NCI-H146 treated with DMSO at 0.1 percent for 48 hours (cell line): Measurements from ENCODE around the gene GADD45B.
"Not testable (repeated sequence)": the region's sequence is repeated elsewhere in the genome, so short reads cannot be mapped to it uniquely, and the experiment has no call there.

Experiments
- DNase-seq: peaks from one replicate; lab custom pipeline; 2025; ENCODE audit not compliant: unreplicated experiment; lab: John Stamatoyannopoulos, UW

Gene GADD45B

DNA sequence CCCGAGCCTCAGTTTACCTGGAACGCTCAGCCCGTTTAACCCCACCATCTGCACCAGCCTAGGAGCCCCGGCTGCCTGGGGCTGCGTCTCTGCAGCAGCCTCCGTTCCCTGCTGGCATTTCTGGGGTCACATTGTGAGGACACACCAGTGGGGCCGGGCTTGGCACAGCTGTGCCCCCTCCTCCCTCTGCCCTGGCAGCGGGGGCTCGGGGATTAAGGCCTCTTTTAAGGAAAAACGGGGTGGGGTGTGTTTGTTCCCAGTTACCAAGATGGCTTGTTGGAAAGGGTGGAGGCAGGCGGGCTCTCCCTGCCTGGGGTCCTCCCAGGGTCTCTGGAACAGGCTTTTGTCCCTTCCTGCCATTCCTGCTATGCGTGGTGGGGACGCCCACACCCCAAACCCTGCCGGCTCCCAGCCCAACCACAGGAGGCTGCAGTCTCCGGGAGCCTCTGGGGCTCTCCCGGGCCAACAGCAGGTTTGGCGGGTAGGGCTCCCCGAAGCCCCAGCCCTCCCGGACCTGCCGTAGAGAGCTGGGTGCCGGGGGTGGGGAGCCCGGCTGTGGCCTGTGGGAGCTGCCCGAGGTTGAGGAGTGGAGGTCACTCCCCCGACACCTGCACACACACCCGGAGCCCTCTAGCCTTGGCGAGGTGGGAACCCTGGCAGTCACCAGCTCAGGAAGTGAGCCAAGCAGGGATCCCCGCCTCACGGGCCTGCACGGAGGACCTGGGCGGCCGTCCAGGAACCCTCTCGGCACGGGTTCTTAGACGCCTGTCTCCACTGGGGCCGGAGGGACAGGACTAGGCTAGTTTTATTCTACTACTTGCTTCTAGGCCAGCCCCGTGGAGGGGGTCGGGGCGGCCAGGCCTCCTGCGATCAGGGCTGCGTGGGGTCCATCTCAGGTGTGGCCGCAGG is 36.9 kb downstream of the GADD45B start:
- no peak for DNase-seq

DNA sequence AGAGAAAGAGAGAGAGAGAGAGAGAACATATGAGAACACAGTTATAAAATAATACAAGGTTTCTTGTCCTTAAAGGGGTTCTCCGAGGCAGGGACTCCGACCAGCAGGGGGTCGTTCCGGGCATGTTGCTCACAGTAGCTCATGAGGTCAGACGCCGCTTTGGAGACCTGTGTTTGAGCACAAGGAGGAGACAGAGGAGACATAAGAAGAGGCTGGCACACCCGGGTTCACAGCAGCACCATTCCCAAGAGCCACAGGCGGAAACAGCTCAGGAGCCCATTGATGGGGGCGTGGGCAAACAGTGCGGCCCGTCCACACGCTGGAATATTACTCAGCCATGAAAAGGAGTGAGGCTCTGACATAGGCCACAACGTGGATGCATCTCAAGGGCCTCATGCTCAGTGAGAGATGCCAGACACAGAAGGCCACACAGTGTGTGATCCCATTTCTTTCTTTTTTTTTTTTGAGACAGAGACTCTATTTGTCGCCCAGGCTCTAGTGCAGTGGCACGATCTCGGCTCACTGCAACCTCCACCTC is 39.1 kb downstream of the GADD45B start:
- no peak for DNase-seq

DNA sequence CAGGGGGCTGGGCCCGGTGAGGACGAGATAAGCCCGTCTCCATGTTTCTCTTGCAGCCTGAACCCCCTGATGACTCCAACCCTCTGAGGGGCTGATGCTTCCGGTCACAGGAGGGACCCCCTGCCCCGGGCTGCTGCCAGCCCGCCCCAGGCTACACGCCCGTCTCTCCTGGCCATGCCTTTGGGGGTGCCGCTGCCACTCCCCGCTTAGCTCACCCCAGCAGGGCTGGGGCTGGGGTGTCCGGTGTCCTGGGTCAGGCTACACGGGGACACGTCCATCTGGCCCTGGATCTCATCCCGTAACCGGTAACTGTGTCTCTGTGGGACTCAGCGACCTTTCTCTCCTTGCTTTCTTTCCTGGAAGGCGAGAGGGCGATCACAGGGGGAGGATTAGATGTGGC is 40.8 kb downstream of the GADD45B start:
- no peak for DNase-seq

DNA sequence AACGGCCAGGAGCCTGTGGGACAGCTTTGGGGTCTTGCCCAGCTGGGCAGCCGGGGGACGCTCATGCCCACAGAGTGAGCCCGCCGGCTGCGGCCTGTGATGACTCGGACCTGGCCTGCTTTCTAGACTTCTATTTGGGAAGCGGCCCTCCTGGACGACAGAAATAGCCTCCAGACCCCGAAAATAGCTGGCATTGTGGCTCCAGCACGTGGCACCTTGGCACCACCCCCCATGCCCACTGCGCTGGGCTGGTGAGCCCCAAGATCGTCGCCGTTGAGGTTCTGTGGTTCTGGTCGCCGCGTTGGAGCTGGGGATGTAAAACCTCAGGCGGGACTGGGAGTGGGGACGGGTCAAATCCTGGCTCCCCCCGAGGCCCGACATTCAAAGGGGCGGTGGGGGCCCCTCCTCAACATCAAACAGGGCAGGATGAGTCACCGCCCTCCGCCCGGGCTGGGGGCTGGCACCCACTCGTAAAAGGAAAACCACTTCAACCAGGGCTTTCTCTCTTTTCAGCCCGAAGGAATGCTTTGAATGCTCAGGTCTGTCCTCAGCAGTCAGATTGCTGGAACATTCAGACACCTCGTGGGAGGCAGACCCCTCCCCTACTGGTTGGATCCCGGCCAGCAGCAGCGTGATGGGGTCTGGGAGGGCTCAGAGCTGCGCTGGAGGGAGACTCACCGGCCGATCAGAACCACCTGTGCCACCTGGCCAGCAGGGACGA is 42.1 kb downstream of the GADD45B start:
- no peak for DNase-seq

DNA sequence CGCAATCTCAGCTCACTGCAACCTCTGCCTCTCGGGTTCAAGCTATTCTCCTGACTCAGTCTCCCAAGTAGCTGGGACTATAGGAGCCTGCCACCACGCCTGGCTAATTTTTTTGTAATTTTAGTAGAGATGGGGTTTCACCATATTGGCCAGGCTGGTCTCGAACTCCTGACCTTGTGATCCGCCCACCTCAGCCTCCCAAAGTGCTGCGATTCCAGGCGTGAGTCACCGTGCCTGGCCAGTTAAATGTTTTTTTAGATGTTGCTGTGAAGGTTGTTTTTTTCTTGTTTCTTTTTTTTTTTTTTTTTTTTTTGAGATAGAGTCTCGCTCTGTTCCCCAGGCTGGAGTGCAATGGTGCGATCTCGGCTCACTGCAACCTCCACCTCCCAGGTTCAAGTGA is 42.9 kb downstream of the GADD45B start:
- DNase-seq, result not testable (repeated sequence)

DNA sequence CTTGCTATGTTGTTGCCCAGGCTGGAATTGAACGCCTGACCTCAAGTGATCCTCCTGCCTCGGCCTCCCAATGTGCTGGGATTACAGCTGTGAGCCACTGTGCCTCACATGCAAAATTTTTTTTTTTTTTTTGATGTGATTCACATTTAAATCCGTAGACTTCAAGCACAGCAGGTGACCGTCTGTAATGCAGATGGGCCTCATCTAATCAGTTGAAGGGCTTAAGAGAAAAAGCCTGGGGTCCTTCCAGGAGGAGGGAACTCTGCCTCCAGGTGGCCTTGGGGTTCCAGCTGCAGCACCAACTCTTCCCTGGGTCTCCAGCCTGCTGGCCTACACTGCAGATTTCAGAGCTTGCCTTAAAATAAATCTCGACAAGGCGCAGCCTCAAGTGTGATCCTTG is 43.6 kb downstream of the GADD45B start:
- no peak for DNase-seq

DNA sequence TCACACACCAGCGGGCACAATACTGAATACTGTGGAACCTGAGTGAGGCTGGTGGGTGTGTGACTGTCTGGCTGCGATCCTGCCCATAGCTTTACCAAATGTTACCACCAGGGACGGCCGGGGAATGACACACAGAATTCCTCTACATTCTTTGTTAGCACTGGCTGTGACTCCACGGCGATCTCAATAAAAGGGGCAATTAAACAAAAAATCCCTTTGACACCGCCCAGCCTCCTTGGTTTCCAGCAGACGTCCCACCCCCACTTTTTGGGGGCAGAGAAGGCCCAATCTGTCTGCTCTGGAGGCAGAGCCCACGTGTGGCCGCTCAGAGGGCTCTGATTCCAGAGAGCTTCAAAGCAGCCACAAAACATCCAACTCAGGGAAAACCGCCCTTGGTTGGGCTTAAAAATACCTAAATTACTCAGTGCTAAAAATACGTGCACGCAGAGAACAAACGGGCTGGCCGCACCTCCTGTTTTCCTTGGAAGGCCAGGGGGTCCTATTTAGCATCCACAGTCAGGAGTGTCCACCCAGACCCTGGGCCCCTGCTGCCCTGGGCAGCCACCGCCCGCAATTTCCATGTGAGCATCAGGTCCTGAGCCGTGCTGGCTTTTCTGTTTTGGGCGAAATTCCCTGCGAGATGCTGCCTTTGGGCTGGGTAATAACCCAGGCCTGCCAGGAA is 47.8 kb downstream of the GADD45B start:
- DNase-seq, result no peak

DNA sequence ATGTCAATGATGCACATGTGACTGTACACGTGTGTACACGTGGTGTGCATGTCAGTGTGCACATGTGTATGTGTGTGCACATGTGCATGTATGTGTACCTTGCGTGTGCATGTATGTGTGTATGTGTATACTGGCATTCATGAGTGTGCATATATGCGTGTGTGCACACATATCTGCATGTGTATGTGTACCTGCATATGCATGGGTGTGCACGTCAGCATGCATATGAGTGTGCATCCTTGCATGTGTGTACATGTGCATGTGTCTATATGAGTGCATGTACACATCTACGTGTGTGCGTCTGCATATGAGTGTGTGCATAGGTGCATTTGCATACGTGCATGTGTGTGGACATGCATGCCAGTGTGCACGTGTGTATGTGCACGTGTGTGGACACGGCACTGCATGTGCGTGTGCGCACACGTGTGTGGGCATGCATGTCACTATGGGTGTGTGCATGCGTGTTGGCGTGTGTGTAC is 48.5 kb downstream of the GADD45B start:
- no peak for DNase-seq

DNA sequence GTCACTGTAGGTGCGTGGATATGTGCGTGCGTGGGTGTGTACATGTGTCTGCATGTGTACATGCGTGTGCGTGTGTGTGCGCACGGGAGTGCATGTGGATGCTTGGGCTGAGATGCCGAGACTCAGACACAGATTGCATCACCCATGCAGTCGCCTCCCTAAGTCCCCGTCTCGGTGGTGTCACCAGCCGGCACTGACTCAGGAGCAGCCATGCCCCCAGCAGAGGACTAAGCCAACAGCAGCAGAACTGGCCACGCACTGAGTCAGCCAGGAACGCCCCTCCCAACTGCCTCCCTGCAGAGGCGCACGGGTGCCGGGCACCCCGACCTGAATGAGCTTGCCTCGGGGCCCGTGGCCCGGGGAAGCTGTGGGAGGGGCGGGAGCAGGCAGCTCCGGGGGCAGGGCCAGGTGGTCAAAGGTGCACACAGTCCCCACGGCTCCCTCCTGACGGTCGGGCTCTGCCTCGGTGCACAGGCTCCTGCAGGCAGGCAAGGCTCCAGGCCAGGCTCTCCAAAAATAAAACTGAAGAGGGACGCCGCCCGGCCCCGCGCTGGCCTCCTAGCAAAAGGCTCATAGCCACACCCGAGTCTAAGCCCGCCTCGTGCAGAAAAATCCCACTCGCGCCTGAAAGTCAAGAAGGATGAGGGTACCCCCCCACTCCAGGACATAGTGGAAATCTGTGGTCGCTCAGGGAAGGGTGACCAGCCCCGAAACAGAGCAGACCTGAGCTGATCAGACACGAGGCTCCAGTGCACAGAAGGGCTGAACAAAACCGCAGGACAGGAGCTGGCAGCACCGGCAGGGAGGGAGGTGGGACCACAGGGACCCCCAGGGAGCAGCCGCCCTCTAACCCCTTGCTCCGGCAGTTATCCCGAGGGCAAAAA is 49.2 kb downstream of the GADD45B start:
- DNase-seq, result no peak

DNA sequence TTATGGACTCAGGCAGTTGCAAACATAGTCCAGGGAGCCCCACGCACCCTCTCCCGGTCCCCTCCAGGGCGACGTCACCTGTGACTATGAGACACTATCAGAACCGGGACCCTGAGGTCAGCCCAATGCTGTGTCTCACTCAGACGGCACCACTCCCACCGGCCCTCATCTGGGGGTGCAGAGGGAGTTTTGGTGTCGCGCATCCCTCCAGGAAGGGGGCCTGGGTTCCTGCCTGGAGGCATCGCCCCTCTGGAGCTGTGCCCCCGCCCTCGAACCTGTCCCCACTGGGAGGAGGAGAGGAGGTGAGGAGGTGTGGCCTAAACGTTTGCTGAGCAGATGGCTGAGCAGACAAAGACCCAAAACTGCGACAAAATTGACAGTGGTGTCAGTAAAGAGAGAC is 51.2 kb downstream of the GADD45B start:
- no peak for DNase-seq

DNA sequence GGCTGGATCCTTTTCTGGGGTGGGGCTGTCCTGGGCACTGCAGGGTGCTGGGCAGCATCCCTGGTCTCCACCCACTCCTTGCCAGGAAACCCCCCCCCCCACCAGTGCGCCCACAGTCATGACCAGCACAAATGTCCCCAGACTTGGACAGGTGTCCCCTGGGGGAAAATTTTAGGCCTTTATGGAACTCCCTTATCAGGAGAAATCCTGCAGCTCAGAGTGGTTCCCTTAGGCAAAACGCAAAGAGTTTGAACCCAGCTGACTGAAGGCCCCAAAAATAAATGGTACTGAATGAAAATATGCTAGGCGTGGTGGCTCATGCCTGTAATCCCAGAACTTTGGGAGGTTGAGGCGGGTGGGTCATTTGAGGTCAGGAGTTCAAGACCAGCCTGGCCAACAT is 51.8 kb downstream of the GADD45B start:
- DNase-seq, result no peak
